Spleen (tissue), 11 donors: ENCODE data around the gene NFIC. TPM values are rescaled to one million over a fixed set of nuclear protein-coding genes. Genes with fewer than 3 reads are reported as not detected.

ENCODE experiments used
- DNase-seq: peaks from one replicate; pipeline ENCODE4 v3.0.0-alpha.2; 2020
- H3K27ac ChIP-seq, 8 donors: fragments of 200-600 bp; sonication (generic) in 7 of 8; 1 replicate in 4 of 8; 2 replicates in 4 of 8; pipeline versions ENCODE4 v1.5.0 to v1.8.0; 2016 to 2021; ENCODE audit warnings: inconsistent platforms in 4 of 8, mild to moderate bottlenecking in 4 of 8, moderate library complexity in 1 of 8
- H3K27me3 ChIP-seq, 7 donors: fragments of 200-600 bp; sonication (generic) in 6 of 7; replicated peaks in 1 of 7; 1 replicate in 4 of 7; 2 replicates in 3 of 7; pipeline versions ENCODE4 v1.5.0 to v1.8.0; 2016 to 2021; ENCODE audit warnings: inconsistent platforms in 3 of 7, mild to moderate bottlenecking in 1 of 7
- H3K36me3 ChIP-seq, 6 donors: fragments of 200-600 bp; sonication (generic) in 5 of 6; 1 replicate in 4 of 6; 2 replicates in 2 of 6; pipeline versions ENCODE4 v1.5.0 to v1.8.0; 2016 to 2021; ENCODE audit warnings: inconsistent platforms in 2 of 6
- H3K4me1 ChIP-seq, 6 donors: fragments of 200-600 bp; sonication (generic) in 5 of 6; 1 replicate in 3 of 6; 2 replicates in 3 of 6; pipeline versions ENCODE4 v1.5.0 to v1.8.0; 2016 to 2021; ENCODE audit warnings: inconsistent platforms in 3 of 6
- H3K4me3 ChIP-seq, 8 donors: fragments of 200-600 bp; sonication (generic) in 7 of 8; 1 replicate in 4 of 8; 2 replicates in 4 of 8; pipeline versions ENCODE4 v1.5.0 to v1.8.0; 2016 to 2021; ENCODE audit warnings: inconsistent platforms in 4 of 8, mild to moderate bottlenecking in 4 of 8, moderate library complexity in 2 of 8
- H3K9me3 ChIP-seq, 8 donors: fragments of 200-600 bp; sonication (generic) in 7 of 8; 1 replicate in 4 of 8; 2 replicates in 4 of 8; pipeline versions ENCODE4 v1.5.0 to v1.8.0; 2016 to 2021; ENCODE audit warnings: inconsistent platforms in 4 of 8
- CTCF ChIP-seq, 11 experiments: fragments of 200-600 bp in 7 of 11; fragments of 450-650 bp in 4 of 11; sonication (generic) in 4 of 11; IDR thresholded peaks in 8 of 11; conservative IDR thresholded peaks in 3 of 11; 1 replicate in 7 of 11; 2 replicates in 4 of 11; pipeline versions ENCODE4 v1.4.0 to v1.8.0; 2016 to 2021; ENCODE audit warnings: antibody characterized with exemption in 11 of 11, inconsistent platforms in 4 of 11, mild to moderate bottlenecking in 1 of 11
- POLR2A ChIP-seq, 3 donors: fragments of 450-650 bp; IDR thresholded peaks; one replicate each; pipeline ENCODE4 v1.5.1; 2017; ENCODE audit warnings: antibody characterized with exemption in 3 of 3, mild to moderate bottlenecking in 1 of 3
- POLR2AphosphoS5 ChIP-seq, 3 donors: sonication (generic); formaldehyde crosslinking; IDR thresholded peaks; one replicate each; pipeline ENCODE4 v1.5.1; 2017; ENCODE audit warnings: antibody characterized with exemption in 3 of 3
- WGBS, 5 donors: extraction: QIAGEN DNeasy Blood & Tissue Kit in 3 of 5; methylation state at CpG; one replicate each; pipeline versions ENCODE4 v1.1.5 to v1.1.7; 2013 to 2018; 5-methylcytosine and 5-hydroxymethylcytosine counted together
- intact Hi-C: fragments of 100-400 bp; cut with DNase I; formaldehyde crosslinking; loops from one replicate; pipeline ENCODE4 v1.15.0; 2023; ENCODE audit warnings: low total_unique reads
- polyA plus RNA-seq, 3 donors: library from polyadenylated mRNA; stranded (reverse); fragments of 200-250 nt; gene quantifications; one replicate each; pipeline ENCODE4 v1.2.1, GENCODE V29; 2013
- total RNA-seq, 7 donors: library from RNA; depleted of rRNA in 3 of 7; stranded (reverse); fragments of >200 nt in 3 of 7; fragmentation: NEBNext Ultra II Directional in 4 of 7; extraction: Animal tissue kit (Norgen Biotek cat#: 25700) in 4 of 7; gene quantifications; one replicate each; pipeline versions ENCODE4 v1.1.0 to v1.2.1, GENCODE V29; 2016 to 2021
- donor health status: healthy with polysubstance abuse.
- donor health status: DM: no; HTN: no; CAD: no; lungs with moderate emphysema.
- donor health status: DM: no; HTN: no; CAD: no.
- donor health status: Bipolar disorder and iron deficiency.
- donor health status: healthy.
- donor health status: DM: no; HTN: no; CAD: no.
- donor health status: DM: yes; HTN: yes; CAD: no.

NFIC gene
- total and polyA plus RNA-seq, 10 donors: 4.1 to 125 (median 74.4) TPM

GRCh38 chr19:3456925-3457527 lies 90.6 kb downstream of the NFIC start:
- intact Hi-C loops: no loop called here
- H3K4me1 ChIP-seq: peaks cover 11 to 53% (median 35%) of the 10 kb centered on the region in 6 donors
- no peak for DNase-seq
- peaks cover 0 to 100% (median 41%) of the 10 kb centered on the region in 6 donors for H3K36me3 ChIP-seq
- H3K4me3 ChIP-seq: no peak overlapping the region
- H3K27ac ChIP-seq: peak overlapping the region; percentile 63 to 85 (median 80)
- TF ChIP-seq POLR2AphosphoS5 (IDR thresholded peaks at IDR 0.05) (no peak), CTCF (IDR thresholded peaks at IDR 0.05 in 8 of 11, conservative IDR thresholded peaks at IDR 0.05 in 3 of 11) (no peak)
- no peaks in the 10 kb centered on the region for H3K27me3 ChIP-seq
- 70 to 85% (median 82%) methylated on average over 15 to 18 of the region's 18 CpGs for WGBS, 5 donors
- H3K9me3 ChIP-seq: no peaks in the 10 kb centered on the region

GRCh38 chr19:3457528-3458228 lies 91.3 kb downstream of the NFIC start:
- TF ChIP-seq POLR2AphosphoS5 (IDR thresholded peaks at IDR 0.05) (peak in 1 of 3 donors; percentile 55), CTCF (IDR thresholded peaks at IDR 0.05 in 8 of 11, conservative IDR thresholded peaks at IDR 0.05 in 3 of 11) (no peak), POLR2A (IDR thresholded peaks at IDR 0.05) (no peak)
- intact Hi-C loops: no loop called here
- Histone ChIP-seq H3K36me3 (peaks cover 0 to 100% (median 38%) of the 10 kb centered on the region in 6 donors), H3K4me3 (no peak overlapping the region), H3K9me3 (no peaks in the 10 kb centered on the region), H3K4me1 (peaks cover 11 to 53% (median 35%) of the 10 kb centered on the region in 6 donors), H3K27ac (peak overlapping the region; percentile 63 to 85 (median 80)), H3K27me3 (no peaks in the 10 kb centered on the region)
- WGBS, 5 donors: 34 to 69% (median 63%) methylated on average over 14 to 22 of the region's 22 CpGs
- DNase-seq: no peak

- Histone ChIP-seq H3K27ac (peak overlapping the region; percentile 63 to 85 (median 80)), H3K9me3 (no peaks in the 10 kb centered on the region), H3K36me3 (peaks cover 0 to 100% (median 38%) of the 10 kb centered on the region in 6 donors), H3K4me1 (peaks cover 11 to 53% (median 35%) of the 10 kb centered on the region in 6 donors), H3K4me3 (peak overlapping the region in 1 of 8 donors; percentile 22), H3K27me3 (no peaks in the 10 kb centered on the region)
- TF ChIP-seq POLR2AphosphoS5 (IDR thresholded peaks at IDR 0.05) (no peak), CTCF (IDR thresholded peaks at IDR 0.05 in 8 of 11, conservative IDR thresholded peaks at IDR 0.05 in 3 of 11) (no peak), POLR2A (IDR thresholded peaks at IDR 0.05) (no peak)
- 60 to 74% (median 67%) methylated on average over 15 to 19 of the region's 19 CpGs for WGBS, 5 donors
- DNase-seq: no peak
- intact Hi-C loops: no loop called here
Measured at GRCh38 chr19:3458229-3459088, 92.1 kb downstream of the NFIC start.
